Natural killer cell (primary cell): ENCODE data around the gene OXGR1. TPM values are rescaled to one million over a fixed set of nuclear protein-coding genes. Genes with fewer than 3 reads are reported as not detected.
A peak's percentile ranks its signal among the peaks of the same experiment; 100 is the strongest.

ENCODE experiments used
- ATAC-seq, 3 donors: fragments of 150-1000 bp in 2 of 3; fragments of 200-7000 bp in 1 of 3; cut with Tn5 transposase; 1 replicate in 1 of 3; 2 replicates in 2 of 3; pipeline ENCODE4 v1.10.0; 2021; ENCODE audit warnings: mild to moderate bottlenecking in 2 of 3, moderate library complexity in 2 of 3
- DNase-seq, 2 donors: peaks; one replicate each; pipeline versions ENCODE4 v3.0.0 to v3.0.0-alpha.2; 2013 to 2021; ENCODE audit warnings: mixed read lengths in 1 of 2
- H3K27ac ChIP-seq: one replicate; pipeline ENCODE4 v1.5.1; 2013; ENCODE audit warnings: mild to moderate bottlenecking, low read length
- H3K27me3 ChIP-seq: one replicate; pipeline ENCODE4 v1.6.1; 2013; ENCODE audit warnings: low read length; ENCODE audit not compliant: control insufficient read depth, insufficient read depth
- H3K36me3 ChIP-seq: one replicate; pipeline ENCODE4 v1.6.1; 2013; ENCODE audit warnings: low read length; ENCODE audit not compliant: control insufficient read depth, insufficient read depth
- H3K4me1 ChIP-seq: one replicate; pipeline ENCODE4 v1.6.1; 2013; ENCODE audit warnings: low read length; ENCODE audit not compliant: control insufficient read depth, insufficient read depth
- H3K4me3 ChIP-seq: one replicate; pipeline ENCODE4 v1.5.1; 2013; ENCODE audit warnings: low read length
- H3K9me3 ChIP-seq: one replicate; pipeline ENCODE4 v1.6.1; 2013; ENCODE audit warnings: low read length; ENCODE audit not compliant: control insufficient read depth, insufficient read depth
- H3K27ac Mint-ChIP-seq, 2 donors: one replicate each; pipeline ENCODE4 v1.8.0; 2022; ENCODE audit warnings: mild to moderate bottlenecking in 2 of 2, mixed read lengths in 2 of 2, moderate library complexity in 1 of 2
- H3K27me3 Mint-ChIP-seq, 2 donors: one replicate each; pipeline ENCODE4 v1.8.0; 2022; ENCODE audit warnings: low read depth in 2 of 2, mixed read lengths in 2 of 2
- H3K36me3 Mint-ChIP-seq: one replicate; pipeline ENCODE4 v1.8.0; 2022; ENCODE audit warnings: mixed read lengths
- H3K4me1 Mint-ChIP-seq, 2 donors: one replicate each; pipeline ENCODE4 v1.8.0; 2022; ENCODE audit warnings: mixed read lengths in 2 of 2
- H3K4me3 Mint-ChIP-seq: one replicate; pipeline ENCODE4 v1.8.0; 2022; ENCODE audit warnings: mild to moderate bottlenecking, moderate library complexity, mixed read lengths
- H3K9me3 Mint-ChIP-seq, 2 donors: one replicate each; pipeline ENCODE4 v1.8.0; 2022; ENCODE audit warnings: mixed read lengths in 2 of 2
- WGBS: methylation state at CpG from one replicate; pipeline ENCODE4 v1.1.7; 2013; ENCODE audit warnings: missing lambda C conversion rate; ENCODE audit not compliant: insufficient coverage; 5-methylcytosine and 5-hydroxymethylcytosine counted together
- intact Hi-C: fragments of 100-400 bp; cut with micrococcal nuclease; formaldehyde crosslinking; loops from one replicate; pipeline ENCODE4 v1.14.2; 2022
- total RNA-seq, 4 donors: library from RNA; stranded (reverse); fragments of 120-200 nt in 1 of 4; gene quantifications; one replicate each; pipeline versions ENCODE4 v1.2.3 to v1.2.4, GENCODE V29; 2013 to 2022
- TF ChIP-seq, protein P1 (sequence below): fragments of 200-600 bp; IDR thresholded peaks from one replicate; pipeline ENCODE4 v1.8.0; 2022; ENCODE audit warnings: antibody characterized with exemption

The OXGR1 gene
- total RNA-seq, 3 donors from 2014 or later (not counting 1 experiment from before 2014, with no cell fraction given), result not detected

DNA sequence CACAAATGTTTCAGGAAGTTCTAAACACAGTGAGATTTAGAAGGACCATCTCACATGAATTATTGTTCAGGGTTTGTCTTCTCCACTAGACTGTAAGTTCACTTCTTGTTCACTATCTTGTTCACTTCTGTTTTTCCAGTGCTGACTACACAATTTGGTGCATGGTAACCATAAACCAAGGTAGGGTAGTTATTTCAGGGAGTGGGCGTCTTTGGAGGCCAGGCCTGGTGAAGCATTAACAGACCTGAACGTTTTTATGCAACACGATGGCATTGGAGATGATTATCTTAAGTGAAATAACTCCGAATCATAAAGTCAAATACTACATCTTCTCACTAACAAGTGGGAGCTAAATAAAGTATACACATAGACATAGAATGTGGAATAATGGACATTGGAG, 14.4 kb upstream of the OXGR1 start:
- intact Hi-C loops, result no loop called here
- Mint-ChIP-seq H3K4me3 (no peak overlapping the region), H3K27ac (no peak overlapping the region), H3K27me3 (peaks cover 6 to 16% of the 10 kb centered on the region in 2 donors), H3K9me3 (no peaks in the 10 kb centered on the region), H3K4me1 (no peaks in the 10 kb centered on the region), H3K36me3 (no peaks in the 10 kb centered on the region)
- Histone ChIP-seq H3K4me1 (no peaks in the 10 kb centered on the region), H3K9me3 (no peaks in the 10 kb centered on the region), H3K27ac (no peak overlapping the region), H3K4me3 (no peak overlapping the region), H3K27me3 (no peaks in the 10 kb centered on the region), H3K36me3 (no peaks in the 10 kb centered on the region)
- 84% methylated on average over 2 of the region's 4 CpGs for WGBS
- DNase-seq, result no peak
- ATAC-seq, result no peak
- TF ChIP-seq, protein P1, sequence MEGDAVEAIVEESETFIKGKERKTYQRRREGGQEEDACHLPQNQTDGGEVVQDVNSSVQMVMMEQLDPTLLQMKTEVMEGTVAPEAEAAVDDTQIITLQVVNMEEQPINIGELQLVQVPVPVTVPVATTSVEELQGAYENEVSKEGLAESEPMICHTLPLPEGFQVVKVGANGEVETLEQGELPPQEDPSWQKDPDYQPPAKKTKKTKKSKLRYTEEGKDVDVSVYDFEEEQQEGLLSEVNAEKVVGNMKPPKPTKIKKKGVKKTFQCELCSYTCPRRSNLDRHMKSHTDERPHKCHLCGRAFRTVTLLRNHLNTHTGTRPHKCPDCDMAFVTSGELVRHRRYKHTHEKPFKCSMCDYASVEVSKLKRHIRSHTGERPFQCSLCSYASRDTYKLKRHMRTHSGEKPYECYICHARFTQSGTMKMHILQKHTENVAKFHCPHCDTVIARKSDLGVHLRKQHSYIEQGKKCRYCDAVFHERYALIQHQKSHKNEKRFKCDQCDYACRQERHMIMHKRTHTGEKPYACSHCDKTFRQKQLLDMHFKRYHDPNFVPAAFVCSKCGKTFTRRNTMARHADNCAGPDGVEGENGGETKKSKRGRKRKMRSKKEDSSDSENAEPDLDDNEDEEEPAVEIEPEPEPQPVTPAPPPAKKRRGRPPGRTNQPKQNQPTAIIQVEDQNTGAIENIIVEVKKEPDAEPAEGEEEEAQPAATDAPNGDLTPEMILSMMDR, result no peak

DNA sequence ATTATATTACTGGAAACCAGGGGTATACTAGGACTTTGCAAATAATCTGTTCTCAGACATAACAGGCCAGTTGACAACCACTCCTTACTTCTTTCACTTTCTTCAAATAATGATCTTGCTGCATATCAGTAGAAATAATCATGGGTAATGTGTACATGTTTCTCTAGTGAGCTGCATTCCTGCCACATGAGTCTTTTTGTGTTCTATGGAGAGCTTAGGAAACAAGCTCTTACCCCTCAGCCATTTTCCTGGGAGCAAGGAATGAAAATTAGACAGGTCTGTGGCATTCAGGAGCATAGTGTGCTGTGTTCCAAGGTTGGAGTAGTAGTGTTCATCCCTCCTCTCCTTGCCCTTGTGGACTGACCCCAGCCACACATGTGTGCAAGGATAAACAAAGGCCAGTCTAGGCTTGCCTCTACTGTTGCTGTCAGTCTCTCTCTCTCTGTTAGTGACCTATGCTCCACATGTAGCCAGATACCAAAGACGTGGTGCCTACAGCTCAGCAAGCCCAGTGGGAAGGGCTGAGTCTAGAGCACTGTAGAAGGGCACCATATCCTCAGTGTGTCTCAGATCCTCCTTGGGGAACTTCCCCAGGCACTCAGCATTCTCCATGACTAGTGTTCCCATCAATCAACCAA, 11.5 kb upstream of the OXGR1 start:
- TF ChIP-seq, protein P1, result no peak
- H3K36me3 Mint-ChIP-seq, result no peaks in the 10 kb centered on the region
- Histone ChIP-seq H3K27me3 (no peaks in the 10 kb centered on the region), H3K4me1 (peaks cover 3% of the 10 kb centered on the region), H3K27ac (no peak overlapping the region), H3K9me3 (no peaks in the 10 kb centered on the region), H3K4me3 (no peak overlapping the region), H3K36me3 (no peaks in the 10 kb centered on the region)
- 72% methylated on average over 1 of the region's 1 CpG for WGBS
- intact Hi-C loops, result no loop called here
- no peaks in the 10 kb centered on the region for H3K4me1 Mint-ChIP-seq
- peaks cover 3 to 7% of the 10 kb centered on the region in 2 donors for H3K27me3 Mint-ChIP-seq
- no peaks in the 10 kb centered on the region for H3K9me3 Mint-ChIP-seq
- DNase-seq (no peak), ATAC-seq (peak in 1 of 3 donors; percentile 40)
- no peak overlapping the region for H3K4me3 Mint-ChIP-seq
- no peak overlapping the region for H3K27ac Mint-ChIP-seq

DNA sequence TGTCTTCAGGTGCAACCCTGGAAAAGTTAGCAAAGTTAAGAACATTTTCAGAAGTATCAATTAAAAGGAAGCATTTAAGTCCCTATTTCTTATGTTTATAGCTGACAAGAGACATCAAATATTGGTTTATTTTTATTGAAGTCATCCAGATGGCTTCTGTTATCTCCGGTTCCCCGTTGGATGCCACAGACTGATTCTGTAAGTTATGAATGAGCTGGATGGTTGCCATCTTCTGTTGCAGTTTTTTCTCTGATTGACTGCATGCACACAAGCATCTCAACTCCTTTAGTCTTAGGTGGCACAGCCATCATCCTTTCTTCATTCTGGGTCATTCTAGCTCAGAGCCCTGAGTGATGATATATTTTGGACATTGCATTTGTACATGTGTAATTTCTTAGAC, 10.6 kb upstream of the OXGR1 start:
- WGBS, result 100% methylated on average over 2 of the region's 2 CpGs
- no peak for DNase-seq
- TF ChIP-seq, protein P1, result no peak
- Histone ChIP-seq H3K36me3 (no peaks in the 10 kb centered on the region), H3K27me3 (no peaks in the 10 kb centered on the region), H3K4me1 (peaks cover 3% of the 10 kb centered on the region), H3K4me3 (no peak overlapping the region), H3K9me3 (no peaks in the 10 kb centered on the region), H3K27ac (no peak overlapping the region)
- Mint-ChIP-seq H3K9me3 (peaks cover 0 to 3% of the 10 kb centered on the region in 2 donors), H3K4me3 (no peak overlapping the region), H3K36me3 (peaks cover 5% of the 10 kb centered on the region), H3K27ac (no peak overlapping the region), H3K27me3 (peaks cover 7 to 15% of the 10 kb centered on the region in 2 donors), H3K4me1 (no peaks in the 10 kb centered on the region)
- no peak for ATAC-seq
- intact Hi-C loops, result no loop called here
